ENCODE results near the gene MKLN1. TPM values are rescaled to one million over a fixed set of nuclear protein-coding genes. Genes with fewer than 3 reads are reported as not detected.

The MKLN1 gene
- total and polyA plus RNA-seq, 12 donors: 9.5 to 48.2 (median 41.1) TPM

DNA sequence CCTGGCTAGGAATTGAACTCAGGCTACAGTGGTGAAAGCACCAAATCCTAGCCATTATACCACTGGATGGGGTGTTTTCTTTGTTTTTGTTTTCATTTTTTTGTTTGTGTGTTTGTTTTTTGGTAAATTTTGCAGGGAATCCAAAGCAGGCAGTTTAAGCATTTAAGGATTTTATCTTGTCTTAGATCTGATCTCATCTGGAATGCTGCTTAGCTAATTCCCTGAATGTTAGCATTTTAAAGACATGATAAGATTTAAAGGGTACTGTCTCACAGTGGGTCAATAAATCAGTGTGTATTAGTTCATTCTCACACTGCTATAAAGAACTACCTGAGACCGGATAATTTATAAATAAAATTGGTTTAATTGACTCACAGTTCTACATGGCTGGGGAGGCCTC is 5.6 kb upstream of the MKLN1 start:
- intact Hi-C loops (cut with DNase I): loop anchor here in 3 of 10 donors (10.0 kb wide), 2 partner anchors 103 to 207 kb away; no protein-coding TSS in a partner anchor
- 96 to 97% methylated on average over 1 of the region's 1 CpG for WGBS, 2 donors

DNA sequence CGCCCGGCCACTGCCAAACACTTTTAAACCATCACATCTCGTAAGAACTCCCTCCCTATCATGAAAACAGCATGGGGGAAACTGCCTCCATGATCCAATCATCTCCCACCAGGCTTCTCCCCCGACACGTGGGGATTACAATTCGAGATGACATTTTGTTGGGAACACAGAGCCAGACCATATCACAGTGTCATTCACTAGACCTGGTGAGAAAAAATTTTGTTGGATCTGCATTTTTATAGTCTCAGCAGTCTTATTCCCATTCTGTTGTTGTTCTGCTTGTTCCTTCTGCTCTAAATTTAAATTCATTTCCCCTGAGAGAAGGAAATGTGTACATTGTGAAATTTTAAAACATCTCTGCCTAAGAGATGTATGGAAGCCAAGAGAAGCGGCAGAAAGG is 4.8 kb upstream of the MKLN1 start:
- 81 to 85% methylated on average over 7 of the region's 7 CpGs for WGBS, 2 donors
- Histone ChIP-seq H3K4me3 (no peak overlapping the region), H3K4me1 (peaks cover 0 to 18% (median 8%) of the 10 kb centered on the region in 9 donors), H3K27me3 (no peaks in the 10 kb centered on the region), H3K27ac (no peak overlapping the region), H3K9me3 (peaks cover 0 to 7% (median 0%) of the 10 kb centered on the region in 11 donors), H3K36me3 (peaks cover 0 to 9% (median 0%) of the 10 kb centered on the region in 9 donors)
- DNase-seq: no peak
- ATAC-seq: no peak
- TF ChIP-seq, protein P1, sequence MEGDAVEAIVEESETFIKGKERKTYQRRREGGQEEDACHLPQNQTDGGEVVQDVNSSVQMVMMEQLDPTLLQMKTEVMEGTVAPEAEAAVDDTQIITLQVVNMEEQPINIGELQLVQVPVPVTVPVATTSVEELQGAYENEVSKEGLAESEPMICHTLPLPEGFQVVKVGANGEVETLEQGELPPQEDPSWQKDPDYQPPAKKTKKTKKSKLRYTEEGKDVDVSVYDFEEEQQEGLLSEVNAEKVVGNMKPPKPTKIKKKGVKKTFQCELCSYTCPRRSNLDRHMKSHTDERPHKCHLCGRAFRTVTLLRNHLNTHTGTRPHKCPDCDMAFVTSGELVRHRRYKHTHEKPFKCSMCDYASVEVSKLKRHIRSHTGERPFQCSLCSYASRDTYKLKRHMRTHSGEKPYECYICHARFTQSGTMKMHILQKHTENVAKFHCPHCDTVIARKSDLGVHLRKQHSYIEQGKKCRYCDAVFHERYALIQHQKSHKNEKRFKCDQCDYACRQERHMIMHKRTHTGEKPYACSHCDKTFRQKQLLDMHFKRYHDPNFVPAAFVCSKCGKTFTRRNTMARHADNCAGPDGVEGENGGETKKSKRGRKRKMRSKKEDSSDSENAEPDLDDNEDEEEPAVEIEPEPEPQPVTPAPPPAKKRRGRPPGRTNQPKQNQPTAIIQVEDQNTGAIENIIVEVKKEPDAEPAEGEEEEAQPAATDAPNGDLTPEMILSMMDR (IDR thresholded peaks at IDR 0.05): no peak
- intact Hi-C loops (cut with DNase I): loop anchor here in 3 of 10 donors (10.0 kb wide), 2 partner anchors 102 to 208 kb away; no protein-coding TSS in a partner anchor

More for the DNA sequence above, 5.6 kb upstream of the MKLN1 start:
- ATAC-seq (no peak), DNase-seq (no peak)
- Histone ChIP-seq H3K9me3 (peaks cover 0 to 11% (median 0%) of the 10 kb centered on the region in 11 donors), H3K36me3 (peaks cover 0 to 9% (median 0%) of the 10 kb centered on the region in 9 donors), H3K4me1 (peaks cover 0 to 15% (median 7%) of the 10 kb centered on the region in 9 donors), H3K27me3 (no peaks in the 10 kb centered on the region), H3K4me3 (no peak overlapping the region), H3K27ac (no peak overlapping the region)
- TF ChIP-seq, protein P1 (IDR thresholded peaks at IDR 0.05): no peak

DNA sequence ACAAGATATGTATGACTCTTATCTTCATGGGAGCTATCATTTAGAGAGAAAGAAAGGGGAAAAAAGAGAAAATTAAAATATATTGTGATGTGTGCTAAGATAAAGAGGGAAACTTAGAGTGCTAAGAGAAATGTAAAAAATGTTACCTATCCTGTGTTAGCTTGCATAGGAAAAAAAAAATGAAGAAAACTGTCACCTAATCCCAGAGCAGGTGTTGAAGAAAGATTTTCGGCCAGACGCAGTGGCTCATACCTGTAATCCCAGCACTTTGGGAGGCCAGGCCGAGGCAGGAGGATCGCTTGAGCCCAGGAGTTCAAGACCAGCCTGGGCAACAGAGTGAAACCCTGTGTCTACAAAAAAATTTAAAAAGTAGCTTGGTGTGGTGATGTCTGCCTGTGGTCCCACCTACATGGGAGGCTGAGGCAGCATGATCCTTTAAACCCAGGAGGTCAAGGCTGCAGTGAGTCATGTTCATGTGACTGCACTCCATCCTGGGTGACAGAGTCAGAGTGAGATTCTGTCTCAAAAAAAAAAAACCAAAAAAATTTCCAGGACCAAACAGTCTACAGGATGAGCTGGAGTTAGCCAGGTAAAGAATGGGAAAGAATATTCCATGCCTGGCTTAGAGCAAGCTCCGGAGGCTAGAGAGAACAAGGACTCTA is 2.4 kb upstream of the MKLN1 start:
- ATAC-seq (no peak), DNase-seq (no peak)
- H3K36me3 ChIP-seq: peaks cover 0 to 9% (median 0%) of the 10 kb centered on the region in 9 donors
- peaks cover 0 to 36% (median 23%) of the 10 kb centered on the region in 9 donors for H3K4me1 ChIP-seq
- H3K27ac ChIP-seq: no peak overlapping the region
- H3K9me3 ChIP-seq: peaks cover 0 to 7% (median 0%) of the 10 kb centered on the region in 11 donors
- H3K4me3 ChIP-seq: no peak overlapping the region
- WGBS, 2 donors: 96 to 97% methylated on average over 5 of the region's 5 CpGs
- TF ChIP-seq, protein P1 (IDR thresholded peaks at IDR 0.05): no peak
- H3K27me3 ChIP-seq: no peaks in the 10 kb centered on the region
- intact Hi-C loops (cut with DNase I): loop anchor here in 6 of 10 donors (5.0 to 10.0 kb wide), 5 partner anchors 97 to 218 kb away; no protein-coding TSS in a partner anchor

DNA sequence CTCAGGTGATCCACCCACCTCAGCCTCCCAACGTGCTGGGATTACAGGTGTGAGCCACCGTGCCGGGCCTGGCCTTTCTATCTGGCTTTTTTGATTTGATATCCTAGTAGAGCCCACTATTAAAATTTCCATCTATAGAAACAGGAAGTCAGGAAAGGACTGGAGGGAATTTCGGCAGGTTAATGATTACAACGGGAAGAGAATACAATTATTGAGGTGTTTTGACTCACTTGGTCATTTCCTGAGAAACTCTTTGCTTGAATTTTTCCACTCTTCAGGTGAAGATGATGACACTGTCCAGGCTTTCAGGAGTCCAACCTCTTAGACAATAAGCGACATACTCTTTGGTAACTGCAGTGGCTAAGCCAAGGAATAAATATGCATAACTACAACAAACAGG is 1.1 kb upstream of the MKLN1 start:
- intact Hi-C loops (cut with DNase I): loop anchor here in 7 of 10 donors (2.0 to 10.0 kb wide), 6 partner anchors 96 to 219 kb away; no protein-coding TSS in a partner anchor
- no peak for DNase-seq
- TF ChIP-seq, protein P1 (IDR thresholded peaks at IDR 0.05): no peak

More for the DNA sequence above, 1.1 kb upstream of the MKLN1 start:
- Histone ChIP-seq H3K36me3 (peaks cover 0 to 9% (median 0%) of the 10 kb centered on the region in 9 donors), H3K4me1 (peaks cover 0 to 42% (median 35%) of the 10 kb centered on the region in 9 donors), H3K4me3 (peak overlapping the region in 8 of 10 donors; percentile 67 to 89 (median 80)), H3K9me3 (no peaks in the 10 kb centered on the region), H3K27me3 (no peaks in the 10 kb centered on the region), H3K27ac (peak overlapping the region in 9 of 10 donors; percentile 93 to 99 (median 97))
- ATAC-seq: no peak
- WGBS, 2 donors: 76 to 84% methylated on average over 6 of the region's 6 CpGs
